ENCODE measurements around the gene KIF21B. TPM values are rescaled to one million over a fixed set of nuclear protein-coding genes. Genes with fewer than 3 reads are reported as not detected.

KIF21B gene
- total and polyA plus RNA-seq, 2 of the 8 experiments (the other 6 are each of a cell fraction or from before 2014, with no cell fraction given), result 10.8 to 26.5 TPM

DNA sequence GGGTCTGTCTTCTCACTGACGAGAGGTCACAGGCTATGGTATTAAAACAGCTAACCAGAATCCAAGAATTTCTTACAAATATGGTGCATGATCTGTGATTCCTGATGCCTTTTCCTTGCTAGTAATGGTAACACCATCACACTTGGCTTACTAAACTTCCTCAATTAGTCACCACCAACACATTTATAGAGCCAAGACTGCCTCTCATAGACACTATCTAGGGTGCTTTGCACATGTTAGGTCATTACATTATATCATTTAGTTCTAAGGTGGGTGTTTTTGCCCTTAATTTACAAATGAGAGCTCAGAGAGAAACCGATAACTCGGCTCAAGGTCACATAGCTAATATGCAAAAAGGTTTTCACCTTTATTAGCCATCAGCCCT, 8.7 kb downstream of the KIF21B start (continued):
- TF ChIP-seq, protein P1, sequence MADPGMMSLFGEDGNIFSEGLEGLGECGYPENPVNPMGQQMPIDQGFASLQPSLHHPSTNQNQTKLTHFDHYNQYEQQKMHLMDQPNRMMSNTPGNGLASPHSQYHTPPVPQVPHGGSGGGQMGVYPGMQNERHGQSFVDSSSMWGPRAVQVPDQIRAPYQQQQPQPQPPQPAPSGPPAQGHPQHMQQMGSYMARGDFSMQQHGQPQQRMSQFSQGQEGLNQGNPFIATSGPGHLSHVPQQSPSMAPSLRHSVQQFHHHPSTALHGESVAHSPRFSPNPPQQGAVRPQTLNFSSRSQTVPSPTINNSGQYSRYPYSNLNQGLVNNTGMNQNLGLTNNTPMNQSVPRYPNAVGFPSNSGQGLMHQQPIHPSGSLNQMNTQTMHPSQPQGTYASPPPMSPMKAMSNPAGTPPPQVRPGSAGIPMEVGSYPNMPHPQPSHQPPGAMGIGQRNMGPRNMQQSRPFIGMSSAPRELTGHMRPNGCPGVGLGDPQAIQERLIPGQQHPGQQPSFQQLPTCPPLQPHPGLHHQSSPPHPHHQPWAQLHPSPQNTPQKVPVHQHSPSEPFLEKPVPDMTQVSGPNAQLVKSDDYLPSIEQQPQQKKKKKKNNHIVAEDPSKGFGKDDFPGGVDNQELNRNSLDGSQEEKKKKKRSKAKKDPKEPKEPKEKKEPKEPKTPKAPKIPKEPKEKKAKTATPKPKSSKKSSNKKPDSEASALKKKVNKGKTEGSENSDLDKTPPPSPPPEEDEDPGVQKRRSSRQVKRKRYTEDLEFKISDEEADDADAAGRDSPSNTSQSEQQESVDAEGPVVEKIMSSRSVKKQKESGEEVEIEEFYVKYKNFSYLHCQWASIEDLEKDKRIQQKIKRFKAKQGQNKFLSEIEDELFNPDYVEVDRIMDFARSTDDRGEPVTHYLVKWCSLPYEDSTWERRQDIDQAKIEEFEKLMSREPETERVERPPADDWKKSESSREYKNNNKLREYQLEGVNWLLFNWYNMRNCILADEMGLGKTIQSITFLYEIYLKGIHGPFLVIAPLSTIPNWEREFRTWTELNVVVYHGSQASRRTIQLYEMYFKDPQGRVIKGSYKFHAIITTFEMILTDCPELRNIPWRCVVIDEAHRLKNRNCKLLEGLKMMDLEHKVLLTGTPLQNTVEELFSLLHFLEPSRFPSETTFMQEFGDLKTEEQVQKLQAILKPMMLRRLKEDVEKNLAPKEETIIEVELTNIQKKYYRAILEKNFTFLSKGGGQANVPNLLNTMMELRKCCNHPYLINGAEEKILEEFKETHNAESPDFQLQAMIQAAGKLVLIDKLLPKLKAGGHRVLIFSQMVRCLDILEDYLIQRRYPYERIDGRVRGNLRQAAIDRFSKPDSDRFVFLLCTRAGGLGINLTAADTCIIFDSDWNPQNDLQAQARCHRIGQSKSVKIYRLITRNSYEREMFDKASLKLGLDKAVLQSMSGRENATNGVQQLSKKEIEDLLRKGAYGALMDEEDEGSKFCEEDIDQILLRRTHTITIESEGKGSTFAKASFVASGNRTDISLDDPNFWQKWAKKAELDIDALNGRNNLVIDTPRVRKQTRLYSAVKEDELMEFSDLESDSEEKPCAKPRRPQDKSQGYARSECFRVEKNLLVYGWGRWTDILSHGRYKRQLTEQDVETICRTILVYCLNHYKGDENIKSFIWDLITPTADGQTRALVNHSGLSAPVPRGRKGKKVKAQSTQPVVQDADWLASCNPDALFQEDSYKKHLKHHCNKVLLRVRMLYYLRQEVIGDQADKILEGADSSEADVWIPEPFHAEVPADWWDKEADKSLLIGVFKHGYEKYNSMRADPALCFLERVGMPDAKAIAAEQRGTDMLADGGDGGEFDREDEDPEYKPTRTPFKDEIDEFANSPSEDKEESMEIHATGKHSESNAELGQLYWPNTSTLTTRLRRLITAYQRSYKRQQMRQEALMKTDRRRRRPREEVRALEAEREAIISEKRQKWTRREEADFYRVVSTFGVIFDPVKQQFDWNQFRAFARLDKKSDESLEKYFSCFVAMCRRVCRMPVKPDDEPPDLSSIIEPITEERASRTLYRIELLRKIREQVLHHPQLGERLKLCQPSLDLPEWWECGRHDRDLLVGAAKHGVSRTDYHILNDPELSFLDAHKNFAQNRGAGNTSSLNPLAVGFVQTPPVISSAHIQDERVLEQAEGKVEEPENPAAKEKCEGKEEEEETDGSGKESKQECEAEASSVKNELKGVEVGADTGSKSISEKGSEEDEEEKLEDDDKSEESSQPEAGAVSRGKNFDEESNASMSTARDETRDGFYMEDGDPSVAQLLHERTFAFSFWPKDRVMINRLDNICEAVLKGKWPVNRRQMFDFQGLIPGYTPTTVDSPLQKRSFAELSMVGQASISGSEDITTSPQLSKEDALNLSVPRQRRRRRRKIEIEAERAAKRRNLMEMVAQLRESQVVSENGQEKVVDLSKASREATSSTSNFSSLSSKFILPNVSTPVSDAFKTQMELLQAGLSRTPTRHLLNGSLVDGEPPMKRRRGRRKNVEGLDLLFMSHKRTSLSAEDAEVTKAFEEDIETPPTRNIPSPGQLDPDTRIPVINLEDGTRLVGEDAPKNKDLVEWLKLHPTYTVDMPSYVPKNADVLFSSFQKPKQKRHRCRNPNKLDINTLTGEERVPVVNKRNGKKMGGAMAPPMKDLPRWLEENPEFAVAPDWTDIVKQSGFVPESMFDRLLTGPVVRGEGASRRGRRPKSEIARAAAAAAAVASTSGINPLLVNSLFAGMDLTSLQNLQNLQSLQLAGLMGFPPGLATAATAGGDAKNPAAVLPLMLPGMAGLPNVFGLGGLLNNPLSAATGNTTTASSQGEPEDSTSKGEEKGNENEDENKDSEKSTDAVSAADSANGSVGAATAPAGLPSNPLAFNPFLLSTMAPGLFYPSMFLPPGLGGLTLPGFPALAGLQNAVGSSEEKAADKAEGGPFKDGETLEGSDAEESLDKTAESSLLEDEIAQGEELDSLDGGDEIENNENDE (IDR thresholded peaks at IDR 0.05; ENCODE audit: insufficient replicate concordance, low read length), result no peak
- no peak for TF ChIP-seq BRCA1 (IDR thresholded peaks at IDR 0.05; ENCODE audit: low read depth, low read length)
- TF ChIP-seq GABPA (IDR thresholded peaks at IDR 0.05; ENCODE audit: borderline replicate concordance, insufficient read depth, low read length), result no peak
- TF ChIP-seq ZNF274 (IDR thresholded peaks at IDR 0.05; ENCODE audit: borderline replicate concordance, extremely low read depth, low read length), result no peak
- no peak for TF ChIP-seq TCF12 (IDR thresholded peaks at IDR 0.05; ENCODE audit: low read depth, low read length)
- no peak for TF ChIP-seq GTF2F1 (IDR thresholded peaks at IDR 0.05; ENCODE audit: borderline replicate concordance, low read depth, low read length)
- no peak for TF ChIP-seq RBBP5 (IDR thresholded peaks at IDR 0.05; ENCODE audit: borderline replicate concordance, low read depth, low read length)
- TF ChIP-seq CHD1 (IDR thresholded peaks at IDR 0.05; ENCODE audit: low read depth, low read length), result no peak
- TF ChIP-seq POU5F1 (IDR thresholded peaks at IDR 0.05; ENCODE audit: low read depth, low read length), result no peak
- no peak for TF ChIP-seq EZH2 (IDR thresholded peaks at IDR 0.05; ENCODE audit: low read depth, low read length, severe bottlenecking)
- TF ChIP-seq TAF7 (optimal IDR thresholded peaks at IDR 0.05; ENCODE audit: borderline replicate concordance, low read depth, low read length), result no peak
- TF ChIP-seq TAF1 (IDR thresholded peaks at IDR 0.05; ENCODE audit: low read depth, low read length), result no peak
- TF ChIP-seq KDM5A (IDR thresholded peaks at IDR 0.05; ENCODE audit: low read length), result no peak
